ENCODE results near the gene PTPN23. TPM values are rescaled to one million over a fixed set of nuclear protein-coding genes. Genes with fewer than 3 reads are reported as not detected.
A peak's percentile ranks its signal among the peaks of the same experiment; 100 is the strongest.

Gene PTPN23
- total and polyA plus RNA-seq, 2 of the 13 experiments (the other 11 are each of a cell fraction or from before 2014, with no cell fraction given) = 2.3 to 3.7 TPM

DNA sequence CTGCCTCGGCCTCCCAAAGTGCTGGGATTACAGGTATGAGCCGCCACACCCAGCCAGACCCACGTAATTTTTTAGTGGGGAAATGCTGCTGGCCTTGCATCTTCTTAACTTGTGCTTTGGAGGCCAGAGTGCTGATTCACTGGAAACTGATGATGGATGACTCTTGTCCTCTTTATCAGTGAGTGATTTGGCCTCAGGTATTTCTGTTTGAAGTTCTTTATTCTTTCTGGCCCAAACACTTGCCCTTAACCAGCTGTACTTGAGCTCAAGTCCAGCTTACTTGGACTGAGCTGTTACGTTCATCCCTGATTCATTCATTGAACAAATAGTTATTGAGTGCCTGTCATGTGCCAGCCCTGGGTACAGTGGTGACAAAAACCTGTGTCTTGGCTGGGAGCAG is 4.2 kb downstream of the PTPN23 start (continued):
- TF ChIP-seq, protein P1, sequence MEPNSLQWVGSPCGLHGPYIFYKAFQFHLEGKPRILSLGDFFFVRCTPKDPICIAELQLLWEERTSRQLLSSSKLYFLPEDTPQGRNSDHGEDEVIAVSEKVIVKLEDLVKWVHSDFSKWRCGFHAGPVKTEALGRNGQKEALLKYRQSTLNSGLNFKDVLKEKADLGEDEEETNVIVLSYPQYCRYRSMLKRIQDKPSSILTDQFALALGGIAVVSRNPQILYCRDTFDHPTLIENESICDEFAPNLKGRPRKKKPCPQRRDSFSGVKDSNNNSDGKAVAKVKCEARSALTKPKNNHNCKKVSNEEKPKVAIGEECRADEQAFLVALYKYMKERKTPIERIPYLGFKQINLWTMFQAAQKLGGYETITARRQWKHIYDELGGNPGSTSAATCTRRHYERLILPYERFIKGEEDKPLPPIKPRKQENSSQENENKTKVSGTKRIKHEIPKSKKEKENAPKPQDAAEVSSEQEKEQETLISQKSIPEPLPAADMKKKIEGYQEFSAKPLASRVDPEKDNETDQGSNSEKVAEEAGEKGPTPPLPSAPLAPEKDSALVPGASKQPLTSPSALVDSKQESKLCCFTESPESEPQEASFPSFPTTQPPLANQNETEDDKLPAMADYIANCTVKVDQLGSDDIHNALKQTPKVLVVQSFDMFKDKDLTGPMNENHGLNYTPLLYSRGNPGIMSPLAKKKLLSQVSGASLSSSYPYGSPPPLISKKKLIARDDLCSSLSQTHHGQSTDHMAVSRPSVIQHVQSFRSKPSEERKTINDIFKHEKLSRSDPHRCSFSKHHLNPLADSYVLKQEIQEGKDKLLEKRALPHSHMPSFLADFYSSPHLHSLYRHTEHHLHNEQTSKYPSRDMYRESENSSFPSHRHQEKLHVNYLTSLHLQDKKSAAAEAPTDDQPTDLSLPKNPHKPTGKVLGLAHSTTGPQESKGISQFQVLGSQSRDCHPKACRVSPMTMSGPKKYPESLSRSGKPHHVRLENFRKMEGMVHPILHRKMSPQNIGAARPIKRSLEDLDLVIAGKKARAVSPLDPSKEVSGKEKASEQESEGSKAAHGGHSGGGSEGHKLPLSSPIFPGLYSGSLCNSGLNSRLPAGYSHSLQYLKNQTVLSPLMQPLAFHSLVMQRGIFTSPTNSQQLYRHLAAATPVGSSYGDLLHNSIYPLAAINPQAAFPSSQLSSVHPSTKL (CRISPR knock-in tag; IDR thresholded peaks at IDR 0.05) = no peak
- TF ChIP-seq SOX13 (IDR thresholded peaks at IDR 0.05) = no peak
- peak in 1 of 2 experiments; percentile 58; a peak in 2 of 4 replicates for TF ChIP-seq SOX13 (CRISPR knock-in tag; conservative IDR thresholded peaks at IDR 0.05 in 1 of 2, IDR thresholded peaks at IDR 0.05 in 1 of 2)
- no peak for TF ChIP-seq IRF2 (CRISPR knock-in tag; IDR thresholded peaks at IDR 0.05)
- no peak for TF ChIP-seq ZNF430 (CRISPR knock-in tag; IDR thresholded peaks at IDR 0.05)
- TF ChIP-seq NR2F1 (CRISPR knock-in tag; IDR thresholded peaks at IDR 0.05) = peak in 1 of 2 experiments; percentile 48; a peak in 1 of 4 replicates
- peak; percentile 35 to 63; a peak in 3 of 4 replicates for TF ChIP-seq MAFK (conservative IDR thresholded peaks at IDR 0.05 in 1 of 2, IDR thresholded peaks at IDR 0.05 in 1 of 2; ENCODE audit: low read length in 2 of 2)
- TF ChIP-seq NR2F6 (IDR thresholded peaks at IDR 0.05) = peak; percentile 69
- peak; percentile 48; the same call in 1 of the 2 replicates for TF ChIP-seq NR2F6 (CRISPR knock-in tag; IDR thresholded peaks at IDR 0.05)
- TF ChIP-seq TCF7 (IDR thresholded peaks at IDR 0.05; ENCODE audit: low read depth) = peak; percentile 73
- TF ChIP-seq BHLHE40 (IDR thresholded peaks at IDR 0.05; ENCODE audit: low read length) = peak; percentile 78
- 0 out of 2 replicates have a peak, but pooled peaks have one; percentile 39 for TF ChIP-seq TBX2 (CRISPR knock-in tag; IDR thresholded peaks at IDR 0.05; ENCODE audit: borderline replicate concordance)
- no peak for TF ChIP-seq GFI1 (CRISPR knock-in tag; IDR thresholded peaks at IDR 0.05; ENCODE audit: borderline replicate concordance)
- TF ChIP-seq EP300 (IDR thresholded peaks at IDR 0.05; ENCODE audit: low read depth in 2 of 2, low read length in 2 of 2) = peak in 1 of 2 experiments; percentile 51; a peak in 1 of 4 replicates
- TF ChIP-seq EP300 (CRISPR knock-in tag; IDR thresholded peaks at IDR 0.05; ENCODE audit: borderline replicate concordance) = no peak
- no peak for TF ChIP-seq FOXA1 (IDR thresholded peaks at IDR 0.05)
- 0 out of 2 replicates have a peak, but pooled peaks have one; percentile 22 for TF ChIP-seq FOXA1 (CRISPR knock-in tag; IDR thresholded peaks at IDR 0.05)
- TF ChIP-seq ZNF775 (CRISPR knock-in tag; IDR thresholded peaks at IDR 0.05; ENCODE audit: borderline replicate concordance) = no peak
- no peak for TF ChIP-seq SOX6 (IDR thresholded peaks at IDR 0.05)
- peak; percentile 28; the same call in 1 of the 2 replicates for TF ChIP-seq SOX6 (CRISPR knock-in tag; IDR thresholded peaks at IDR 0.05)
- TF ChIP-seq ZIK1 (CRISPR knock-in tag; IDR thresholded peaks at IDR 0.05; ENCODE audit: borderline replicate concordance, low read depth) = no peak
- peak; percentile 82 for TF ChIP-seq FOSL2 (CRISPR knock-in tag; IDR thresholded peaks at IDR 0.05)
- TF ChIP-seq MLXIP (CRISPR knock-in tag; IDR thresholded peaks at IDR 0.05; ENCODE audit: borderline replicate concordance) = no peak

Data from HepG2 (cell line).